Measurements from ENCODE around the gene PRIM2.
"Not testable (repeated sequence)": the region's sequence is repeated elsewhere in the genome, so short reads cannot be mapped to it uniquely, and the experiment has no call there.

PRIM2 gene

DNA sequence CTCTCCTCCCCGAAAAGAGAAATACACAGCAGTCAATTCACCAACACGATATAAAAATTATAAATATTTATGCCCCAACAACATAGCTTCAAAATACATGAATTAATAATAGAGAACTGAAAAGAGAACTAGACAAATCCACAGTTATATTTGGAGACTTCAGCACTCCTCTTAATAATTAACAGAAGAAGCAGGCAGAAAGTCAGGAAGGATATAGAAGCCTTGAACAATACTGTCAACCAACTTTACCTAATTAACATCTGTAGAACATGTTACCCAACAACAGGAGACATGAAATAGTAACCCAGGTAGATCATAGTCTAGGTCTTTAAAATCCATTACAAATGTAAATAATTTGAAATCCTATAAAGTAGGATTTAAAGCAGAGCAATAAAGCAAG is 293.2 kb downstream of the PRIM2 start:
- not testable (repeated sequence) for H3K4me3 ChIP-seq (ENCODE audit: extremely low read depth, insufficient read depth, low read length, poor library complexity, severe bottlenecking); H3K27ac ChIP-seq (ENCODE audit: low read depth, low read length, severe bottlenecking); H3K36me3 ChIP-seq (ENCODE audit: control insufficient read depth, insufficient read depth, low read length); H3K4me1 ChIP-seq (ENCODE audit: control insufficient read depth, insufficient read depth, low read length, poor library complexity, severe bottlenecking); H3K9me3 ChIP-seq (ENCODE audit: control insufficient read depth, low read length)
- no CpG with 5 or more reads among the region's 2 CpGs for WGBS, 2 experiments (ENCODE audit: insufficient coverage in 2 of 2)

DNA sequence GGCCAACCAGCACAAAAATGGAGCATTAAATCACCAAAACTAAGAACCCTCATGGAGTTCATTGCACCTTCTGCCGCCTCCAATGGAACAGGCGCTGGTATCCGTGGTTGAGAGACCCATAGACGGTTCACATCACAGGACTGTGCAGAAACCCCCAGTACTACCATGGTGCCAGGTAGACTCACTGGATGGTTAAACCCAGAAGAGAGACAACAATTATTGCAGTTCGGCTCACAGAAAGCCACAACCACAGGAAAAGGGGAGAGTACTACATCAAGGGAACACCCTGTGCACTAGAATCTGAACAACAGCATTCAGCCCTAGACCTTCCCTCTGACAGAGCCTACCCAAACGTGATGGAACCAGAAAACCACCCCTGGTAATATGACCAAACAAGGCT is 301.5 kb downstream of the PRIM2 start:
- H3K36me3 ChIP-seq (ENCODE audit: control insufficient read depth, insufficient read depth, low read length); H3K4me1 ChIP-seq (ENCODE audit: control insufficient read depth, insufficient read depth, low read length, poor library complexity, severe bottlenecking); H3K9me3 ChIP-seq (ENCODE audit: control insufficient read depth, low read length); H3K4me3 ChIP-seq (ENCODE audit: extremely low read depth, insufficient read depth, low read length, poor library complexity, severe bottlenecking); H3K27ac ChIP-seq (ENCODE audit: low read depth, low read length, severe bottlenecking): not testable (repeated sequence)
- WGBS, 2 experiments (ENCODE audit: insufficient coverage in 2 of 2) = 98 to 100% methylated on average over 3 to 4 of the region's 6 CpGs

DNA sequence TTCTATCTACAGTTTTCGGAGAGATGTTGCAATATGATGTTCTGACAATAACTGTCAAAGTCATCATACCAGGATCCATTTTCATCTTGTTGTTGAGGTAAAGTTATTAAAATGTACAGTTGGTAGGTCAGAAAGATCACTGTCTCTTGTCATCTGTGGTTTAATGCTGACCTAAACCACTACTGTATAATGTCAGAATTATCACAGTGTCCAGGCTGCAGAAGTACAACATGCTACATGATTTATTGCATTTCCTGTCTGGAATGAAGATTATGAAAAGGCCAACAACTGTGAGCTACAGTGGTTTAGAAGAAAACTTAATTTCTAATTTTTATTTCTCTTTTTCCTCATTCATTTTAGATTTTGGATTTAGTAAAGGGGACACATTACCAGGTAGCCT is 314.3 kb downstream of the PRIM2 start:
- WGBS, 2 experiments (ENCODE audit: insufficient coverage in 2 of 2) = no CpG with 5 or more reads among the region's 1 CpG
- H3K4me3 ChIP-seq (ENCODE audit: extremely low read depth, insufficient read depth, low read length, poor library complexity, severe bottlenecking); H3K27ac ChIP-seq (ENCODE audit: low read depth, low read length, severe bottlenecking); H3K9me3 ChIP-seq (ENCODE audit: control insufficient read depth, low read length); H3K36me3 ChIP-seq (ENCODE audit: control insufficient read depth, insufficient read depth, low read length); H3K4me1 ChIP-seq (ENCODE audit: control insufficient read depth, insufficient read depth, low read length, poor library complexity, severe bottlenecking): not testable (repeated sequence)

DNA sequence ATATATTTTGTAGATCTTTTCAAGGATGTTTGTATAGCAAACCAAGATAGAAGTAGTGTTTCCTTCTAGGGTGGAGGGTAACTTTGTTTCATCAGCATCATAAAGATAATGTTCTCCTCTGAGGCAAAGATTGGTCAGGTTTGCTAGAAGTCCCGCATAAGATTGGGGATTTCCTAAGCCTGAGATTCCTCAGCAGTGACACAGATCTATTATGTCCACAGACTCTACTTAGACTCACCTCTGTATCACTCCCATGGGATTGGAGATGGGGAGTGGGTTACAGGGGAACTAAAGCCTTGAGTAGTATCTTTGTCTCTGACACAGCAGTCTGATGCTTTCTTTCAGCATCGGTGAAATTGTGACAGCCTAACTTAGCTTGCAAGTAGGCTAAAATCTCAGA is 341.1 kb downstream of the PRIM2 start:
- not testable (repeated sequence) for H3K4me3 ChIP-seq (ENCODE audit: extremely low read depth, insufficient read depth, low read length, poor library complexity, severe bottlenecking); H3K27ac ChIP-seq (ENCODE audit: low read depth, low read length, severe bottlenecking); H3K9me3 ChIP-seq (ENCODE audit: control insufficient read depth, low read length); H3K36me3 ChIP-seq (ENCODE audit: control insufficient read depth, insufficient read depth, low read length); H3K4me1 ChIP-seq (ENCODE audit: control insufficient read depth, insufficient read depth, low read length, poor library complexity, severe bottlenecking)
- 86 to 100% methylated on average over 1 of the region's 2 CpGs for WGBS, 2 experiments (ENCODE audit: insufficient coverage in 2 of 2)

DNA sequence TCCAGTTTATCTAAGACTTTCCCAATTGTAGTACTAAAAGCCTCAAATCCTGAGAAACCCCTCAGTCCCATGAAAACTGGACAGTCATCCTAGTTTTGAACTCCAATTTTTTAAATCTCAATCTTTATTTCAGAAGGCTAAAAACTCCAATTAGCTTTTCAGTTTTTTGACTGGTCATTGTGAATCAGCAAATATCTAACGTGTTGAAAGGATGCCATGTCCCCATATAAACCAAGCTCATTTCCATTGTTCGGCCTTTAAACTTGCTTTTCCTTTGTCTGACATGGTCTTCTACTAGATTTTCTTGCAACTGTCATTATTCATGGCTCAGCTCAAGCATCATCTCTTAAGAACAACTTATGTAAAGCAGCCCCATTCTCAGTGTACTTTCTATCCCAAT is 342.4 kb downstream of the PRIM2 start:
- not testable (repeated sequence) for H3K27ac ChIP-seq (ENCODE audit: low read depth, low read length, severe bottlenecking); H3K36me3 ChIP-seq (ENCODE audit: control insufficient read depth, insufficient read depth, low read length); H3K4me1 ChIP-seq (ENCODE audit: control insufficient read depth, insufficient read depth, low read length, poor library complexity, severe bottlenecking); H3K4me3 ChIP-seq (ENCODE audit: extremely low read depth, insufficient read depth, low read length, poor library complexity, severe bottlenecking); H3K9me3 ChIP-seq (ENCODE audit: control insufficient read depth, low read length)
- WGBS, 2 experiments (ENCODE audit: insufficient coverage in 2 of 2) = 71 to 94% methylated on average over 1 to 2 of the region's 2 CpGs

DNA sequence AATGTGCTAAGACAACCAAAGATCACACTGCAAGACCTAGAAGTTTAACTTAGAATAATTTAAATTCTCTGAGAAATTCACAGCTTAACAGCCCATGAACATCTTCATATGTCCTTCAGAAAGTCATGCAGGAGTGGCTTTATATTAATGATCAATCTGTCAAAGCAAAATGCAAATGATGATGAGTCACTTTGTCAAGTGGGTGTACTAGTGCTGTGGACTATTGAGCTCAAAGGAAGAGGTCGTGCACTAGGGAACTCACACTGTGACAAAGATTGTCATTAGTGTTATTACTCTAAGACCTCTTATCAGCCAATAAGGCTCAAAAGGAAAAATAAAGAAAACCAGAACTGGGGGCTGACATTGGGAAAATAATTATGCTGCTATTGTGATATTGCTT is 343.5 kb downstream of the PRIM2 start:
- not testable (repeated sequence) for H3K4me3 ChIP-seq (ENCODE audit: extremely low read depth, insufficient read depth, low read length, poor library complexity, severe bottlenecking); H3K27ac ChIP-seq (ENCODE audit: low read depth, low read length, severe bottlenecking); H3K36me3 ChIP-seq (ENCODE audit: control insufficient read depth, insufficient read depth, low read length); H3K4me1 ChIP-seq (ENCODE audit: control insufficient read depth, insufficient read depth, low read length, poor library complexity, severe bottlenecking); H3K9me3 ChIP-seq (ENCODE audit: control insufficient read depth, low read length)
- no CpG with 5 or more reads among the region's 1 CpG for WGBS, 2 experiments (ENCODE audit: insufficient coverage in 2 of 2)

DNA sequence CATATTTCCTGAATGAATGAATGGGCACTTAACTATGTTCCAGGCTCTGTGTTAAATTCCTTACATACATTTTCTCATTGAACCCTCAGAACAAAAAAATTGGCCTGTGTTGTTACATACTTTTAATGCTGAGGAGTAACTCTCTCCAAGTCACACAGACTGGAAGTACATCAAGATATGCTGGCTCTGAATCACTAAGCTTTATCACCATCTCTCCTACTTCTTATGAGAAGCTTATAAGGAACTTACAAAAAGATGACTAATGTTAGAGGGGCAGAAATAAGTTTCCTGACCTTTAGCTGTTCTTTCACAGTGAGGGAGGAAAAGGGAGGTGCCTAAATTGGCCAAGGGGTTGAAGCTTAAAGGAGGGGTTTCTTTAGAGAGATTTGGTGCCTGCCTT is 350.7 kb downstream of the PRIM2 start:
- not testable (repeated sequence) for H3K4me1 ChIP-seq (ENCODE audit: control insufficient read depth, insufficient read depth, low read length, poor library complexity, severe bottlenecking); H3K27ac ChIP-seq (ENCODE audit: low read depth, low read length, severe bottlenecking); H3K36me3 ChIP-seq (ENCODE audit: control insufficient read depth, insufficient read depth, low read length); H3K9me3 ChIP-seq (ENCODE audit: control insufficient read depth, low read length); H3K4me3 ChIP-seq (ENCODE audit: extremely low read depth, insufficient read depth, low read length, poor library complexity, severe bottlenecking)

DNA sequence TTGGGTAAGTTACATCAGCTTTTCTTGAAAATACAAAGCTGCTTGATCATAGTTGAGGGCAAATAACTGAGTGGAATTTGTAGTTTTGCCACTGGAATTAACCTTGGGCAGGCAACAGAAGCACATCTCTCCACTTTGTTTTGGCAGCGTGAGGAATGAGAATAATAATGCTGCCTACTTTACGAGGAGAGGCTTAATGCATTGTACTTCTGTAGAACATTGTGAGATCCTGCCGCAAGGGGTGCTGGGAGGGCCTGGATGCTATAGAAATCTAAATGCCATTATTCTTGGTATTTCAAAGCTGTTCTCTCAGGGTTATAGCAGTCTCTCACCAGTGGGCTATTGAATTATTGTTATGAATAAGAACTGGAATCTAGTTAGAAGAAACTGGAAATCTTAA is 353.8 kb downstream of the PRIM2 start:
- not testable (repeated sequence) for H3K27ac ChIP-seq (ENCODE audit: low read depth, low read length, severe bottlenecking); H3K9me3 ChIP-seq (ENCODE audit: control insufficient read depth, low read length); H3K36me3 ChIP-seq (ENCODE audit: control insufficient read depth, insufficient read depth, low read length); H3K4me3 ChIP-seq (ENCODE audit: extremely low read depth, insufficient read depth, low read length, poor library complexity, severe bottlenecking); H3K4me1 ChIP-seq (ENCODE audit: control insufficient read depth, insufficient read depth, low read length, poor library complexity, severe bottlenecking)
- WGBS, 2 experiments (ENCODE audit: insufficient coverage in 2 of 2) = 89% methylated on average over 1 of the region's 3 CpGs; no CpG with 5 or more reads in 1 of the 2 experiments

DNA sequence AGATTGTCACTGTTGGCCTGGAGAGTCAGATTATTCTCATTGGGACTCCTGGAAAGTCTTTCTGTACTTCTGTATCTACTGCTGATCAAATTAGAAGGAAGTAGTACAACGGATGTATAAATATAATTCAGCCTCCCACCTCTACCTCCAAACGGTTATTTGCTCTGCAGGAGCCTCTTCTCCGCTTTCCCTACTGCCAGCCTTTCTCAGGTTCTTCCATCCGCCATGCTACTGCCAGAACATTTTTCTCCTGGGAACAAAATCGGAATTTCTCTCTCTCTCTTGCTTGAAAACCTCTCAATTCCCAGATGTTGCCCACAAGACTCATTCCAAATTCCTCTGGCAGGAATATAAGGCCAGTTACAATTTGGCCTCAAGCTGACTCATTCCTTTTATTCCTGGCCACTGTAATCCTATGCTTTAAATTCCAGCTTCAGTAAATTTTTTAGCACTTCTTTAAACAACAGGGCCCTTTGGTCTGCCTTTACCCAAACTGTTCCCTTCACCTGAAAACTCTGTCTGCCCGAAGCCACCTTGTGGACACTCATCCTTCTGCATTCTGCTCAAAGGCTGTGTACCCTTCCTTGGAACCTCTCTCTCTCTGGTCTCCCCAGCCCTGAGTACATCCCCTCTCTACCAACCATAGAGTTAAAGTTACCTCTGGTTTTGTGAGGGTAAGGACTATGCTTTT is 354.7 kb downstream of the PRIM2 start:
- H3K4me1 ChIP-seq (ENCODE audit: control insufficient read depth, insufficient read depth, low read length, poor library complexity, severe bottlenecking); H3K4me3 ChIP-seq (ENCODE audit: extremely low read depth, insufficient read depth, low read length, poor library complexity, severe bottlenecking); H3K27ac ChIP-seq (ENCODE audit: low read depth, low read length, severe bottlenecking); H3K9me3 ChIP-seq (ENCODE audit: control insufficient read depth, low read length); H3K36me3 ChIP-seq (ENCODE audit: control insufficient read depth, insufficient read depth, low read length): not testable (repeated sequence)
- 67 to 89% methylated on average over 3 of the region's 6 CpGs for WGBS, 2 experiments (ENCODE audit: insufficient coverage in 2 of 2)

DNA sequence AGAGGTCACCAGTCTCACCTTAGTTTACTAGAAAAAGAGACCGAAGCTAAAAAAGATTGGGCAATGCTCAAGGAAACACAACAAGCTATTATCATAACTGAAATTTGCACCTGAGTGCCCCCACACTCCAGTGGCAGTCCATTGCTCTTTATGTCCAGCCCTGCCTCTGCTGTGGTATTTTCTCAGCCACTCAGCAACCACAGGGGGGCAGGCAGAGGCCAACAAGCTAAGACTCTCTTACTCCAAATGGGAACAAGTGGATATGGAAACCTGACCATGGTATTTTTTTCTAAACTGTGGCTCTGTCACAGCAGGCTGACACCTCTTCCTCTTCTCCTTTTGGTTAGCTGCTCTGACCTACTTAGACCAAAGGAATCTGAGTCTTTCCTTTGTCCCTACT is 355.9 kb downstream of the PRIM2 start:
- not testable (repeated sequence) for H3K4me3 ChIP-seq (ENCODE audit: extremely low read depth, insufficient read depth, low read length, poor library complexity, severe bottlenecking); H3K27ac ChIP-seq (ENCODE audit: low read depth, low read length, severe bottlenecking); H3K36me3 ChIP-seq (ENCODE audit: control insufficient read depth, insufficient read depth, low read length); H3K9me3 ChIP-seq (ENCODE audit: control insufficient read depth, low read length); H3K4me1 ChIP-seq (ENCODE audit: control insufficient read depth, insufficient read depth, low read length, poor library complexity, severe bottlenecking)
- 100% methylated on average over 1 of the region's 1 CpG for WGBS, 2 experiments (ENCODE audit: insufficient coverage in 2 of 2)

DNA sequence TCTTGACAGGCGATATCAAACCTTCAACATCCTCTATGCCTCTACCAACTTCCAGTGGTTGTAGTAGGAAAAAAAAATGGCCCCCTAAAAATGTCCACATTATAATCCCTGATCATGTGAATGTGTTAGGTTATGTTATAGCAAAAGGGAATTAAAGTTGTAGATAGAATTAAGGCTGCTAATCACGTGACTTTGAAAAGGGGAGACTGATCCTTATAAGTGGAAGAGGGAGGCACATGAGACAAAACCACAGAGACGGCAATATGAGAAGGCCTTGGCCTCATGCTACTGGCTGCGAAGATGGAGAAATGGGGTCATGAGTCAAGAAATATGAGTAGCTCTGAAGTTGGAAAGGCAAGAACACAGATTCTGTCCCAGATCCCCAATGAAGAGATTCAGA is 358.0 kb downstream of the PRIM2 start:
- not testable (repeated sequence) for H3K36me3 ChIP-seq (ENCODE audit: control insufficient read depth, insufficient read depth, low read length); H3K4me1 ChIP-seq (ENCODE audit: control insufficient read depth, insufficient read depth, low read length, poor library complexity, severe bottlenecking); H3K27ac ChIP-seq (ENCODE audit: low read depth, low read length, severe bottlenecking); H3K4me3 ChIP-seq (ENCODE audit: extremely low read depth, insufficient read depth, low read length, poor library complexity, severe bottlenecking); H3K9me3 ChIP-seq (ENCODE audit: control insufficient read depth, low read length)
- 89 to 93% methylated on average over 3 of the region's 4 CpGs for WGBS, 2 experiments (ENCODE audit: insufficient coverage in 2 of 2)

DNA sequence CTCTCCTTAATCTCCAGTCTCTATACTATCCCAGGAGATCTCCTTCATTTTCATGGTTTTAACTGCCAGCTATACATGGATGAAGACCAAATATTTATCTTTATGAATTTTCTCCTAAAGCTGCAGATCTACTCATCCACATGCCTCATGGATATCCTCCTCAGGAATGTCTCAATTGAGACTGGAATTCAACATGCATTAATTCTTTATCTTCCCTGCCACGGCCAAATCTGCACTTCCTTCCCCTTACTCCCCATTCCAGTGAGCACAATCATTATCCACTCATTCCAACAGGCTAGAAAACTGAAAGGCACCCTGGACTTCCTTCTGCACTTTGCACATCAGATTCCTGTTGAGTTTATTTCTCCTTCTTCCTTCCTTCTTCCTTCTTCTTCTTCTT is 379.0 kb downstream of the PRIM2 start:
- not testable (repeated sequence) for H3K9me3 ChIP-seq (ENCODE audit: control insufficient read depth, low read length); H3K4me3 ChIP-seq (ENCODE audit: extremely low read depth, insufficient read depth, low read length, poor library complexity, severe bottlenecking); H3K36me3 ChIP-seq (ENCODE audit: control insufficient read depth, insufficient read depth, low read length); H3K27ac ChIP-seq (ENCODE audit: low read depth, low read length, severe bottlenecking); H3K4me1 ChIP-seq (ENCODE audit: control insufficient read depth, insufficient read depth, low read length, poor library complexity, severe bottlenecking)
- WGBS, 2 experiments (ENCODE audit: insufficient coverage in 2 of 2) = no CpG with 5 or more reads among the region's 1 CpG

All from mesodermal cell (in vitro differentiated cells).